ENCODE results near the gene JUND.

DNA sequence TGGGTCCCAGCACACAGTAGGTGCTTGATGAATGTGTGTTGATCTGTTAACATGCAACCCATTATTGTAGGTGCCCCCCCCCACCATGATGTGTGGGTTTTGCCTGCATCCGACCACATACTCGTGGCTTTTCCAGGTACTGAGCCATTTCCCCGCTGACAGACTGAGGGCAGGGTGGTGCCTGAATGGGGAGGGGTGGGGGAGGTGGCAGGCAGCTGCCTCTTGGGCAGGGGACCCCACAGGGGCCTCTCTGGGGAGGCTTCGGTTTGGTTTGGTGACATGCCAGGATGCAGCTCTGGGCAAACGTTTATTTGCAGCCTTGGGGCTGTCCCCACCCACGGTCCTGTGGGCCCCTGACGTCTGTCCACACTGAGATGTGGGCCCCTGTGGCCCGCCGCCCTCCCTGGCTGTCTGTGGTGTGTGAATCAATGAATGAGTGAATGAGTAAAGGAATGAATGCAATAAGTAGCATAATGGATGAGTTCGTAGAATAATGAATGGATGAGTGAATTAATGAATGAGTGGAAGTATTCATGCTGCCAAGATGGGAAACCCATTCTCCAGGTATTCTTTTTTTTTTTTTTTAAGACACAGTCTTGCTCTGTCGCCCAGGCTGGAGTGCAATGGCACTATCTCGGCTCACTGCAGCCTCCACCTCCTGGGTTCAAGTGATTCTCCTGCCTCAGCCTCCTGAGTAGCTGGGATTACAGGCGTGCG lies 9.0 kb upstream of the JUND start:
- TF ChIP-seq, protein P1, sequence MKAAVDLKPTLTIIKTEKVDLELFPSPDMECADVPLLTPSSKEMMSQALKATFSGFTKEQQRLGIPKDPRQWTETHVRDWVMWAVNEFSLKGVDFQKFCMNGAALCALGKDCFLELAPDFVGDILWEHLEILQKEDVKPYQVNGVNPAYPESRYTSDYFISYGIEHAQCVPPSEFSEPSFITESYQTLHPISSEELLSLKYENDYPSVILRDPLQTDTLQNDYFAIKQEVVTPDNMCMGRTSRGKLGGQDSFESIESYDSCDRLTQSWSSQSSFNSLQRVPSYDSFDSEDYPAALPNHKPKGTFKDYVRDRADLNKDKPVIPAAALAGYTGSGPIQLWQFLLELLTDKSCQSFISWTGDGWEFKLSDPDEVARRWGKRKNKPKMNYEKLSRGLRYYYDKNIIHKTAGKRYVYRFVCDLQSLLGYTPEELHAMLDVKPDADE (IDR thresholded peaks at IDR 0.05), result no peak
- TF ChIP-seq, protein P2, sequence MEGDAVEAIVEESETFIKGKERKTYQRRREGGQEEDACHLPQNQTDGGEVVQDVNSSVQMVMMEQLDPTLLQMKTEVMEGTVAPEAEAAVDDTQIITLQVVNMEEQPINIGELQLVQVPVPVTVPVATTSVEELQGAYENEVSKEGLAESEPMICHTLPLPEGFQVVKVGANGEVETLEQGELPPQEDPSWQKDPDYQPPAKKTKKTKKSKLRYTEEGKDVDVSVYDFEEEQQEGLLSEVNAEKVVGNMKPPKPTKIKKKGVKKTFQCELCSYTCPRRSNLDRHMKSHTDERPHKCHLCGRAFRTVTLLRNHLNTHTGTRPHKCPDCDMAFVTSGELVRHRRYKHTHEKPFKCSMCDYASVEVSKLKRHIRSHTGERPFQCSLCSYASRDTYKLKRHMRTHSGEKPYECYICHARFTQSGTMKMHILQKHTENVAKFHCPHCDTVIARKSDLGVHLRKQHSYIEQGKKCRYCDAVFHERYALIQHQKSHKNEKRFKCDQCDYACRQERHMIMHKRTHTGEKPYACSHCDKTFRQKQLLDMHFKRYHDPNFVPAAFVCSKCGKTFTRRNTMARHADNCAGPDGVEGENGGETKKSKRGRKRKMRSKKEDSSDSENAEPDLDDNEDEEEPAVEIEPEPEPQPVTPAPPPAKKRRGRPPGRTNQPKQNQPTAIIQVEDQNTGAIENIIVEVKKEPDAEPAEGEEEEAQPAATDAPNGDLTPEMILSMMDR (conservative IDR thresholded peaks at IDR 0.05; ENCODE audit: low read depth in 2 of 2), result no peak
- no peak for TF ChIP-seq EZH2phosphoT487 (IDR thresholded peaks at IDR 0.05; ENCODE audit: unreplicated experiment)
- TF ChIP-seq, protein P3, sequence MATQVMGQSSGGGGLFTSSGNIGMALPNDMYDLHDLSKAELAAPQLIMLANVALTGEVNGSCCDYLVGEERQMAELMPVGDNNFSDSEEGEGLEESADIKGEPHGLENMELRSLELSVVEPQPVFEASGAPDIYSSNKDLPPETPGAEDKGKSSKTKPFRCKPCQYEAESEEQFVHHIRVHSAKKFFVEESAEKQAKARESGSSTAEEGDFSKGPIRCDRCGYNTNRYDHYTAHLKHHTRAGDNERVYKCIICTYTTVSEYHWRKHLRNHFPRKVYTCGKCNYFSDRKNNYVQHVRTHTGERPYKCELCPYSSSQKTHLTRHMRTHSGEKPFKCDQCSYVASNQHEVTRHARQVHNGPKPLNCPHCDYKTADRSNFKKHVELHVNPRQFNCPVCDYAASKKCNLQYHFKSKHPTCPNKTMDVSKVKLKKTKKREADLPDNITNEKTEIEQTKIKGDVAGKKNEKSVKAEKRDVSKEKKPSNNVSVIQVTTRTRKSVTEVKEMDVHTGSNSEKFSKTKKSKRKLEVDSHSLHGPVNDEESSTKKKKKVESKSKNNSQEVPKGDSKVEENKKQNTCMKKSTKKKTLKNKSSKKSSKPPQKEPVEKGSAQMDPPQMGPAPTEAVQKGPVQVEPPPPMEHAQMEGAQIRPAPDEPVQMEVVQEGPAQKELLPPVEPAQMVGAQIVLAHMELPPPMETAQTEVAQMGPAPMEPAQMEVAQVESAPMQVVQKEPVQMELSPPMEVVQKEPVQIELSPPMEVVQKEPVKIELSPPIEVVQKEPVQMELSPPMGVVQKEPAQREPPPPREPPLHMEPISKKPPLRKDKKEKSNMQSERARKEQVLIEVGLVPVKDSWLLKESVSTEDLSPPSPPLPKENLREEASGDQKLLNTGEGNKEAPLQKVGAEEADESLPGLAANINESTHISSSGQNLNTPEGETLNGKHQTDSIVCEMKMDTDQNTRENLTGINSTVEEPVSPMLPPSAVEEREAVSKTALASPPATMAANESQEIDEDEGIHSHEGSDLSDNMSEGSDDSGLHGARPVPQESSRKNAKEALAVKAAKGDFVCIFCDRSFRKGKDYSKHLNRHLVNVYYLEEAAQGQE (IDR thresholded peaks at IDR 0.05; ENCODE audit: unreplicated experiment), result no peak
